Activated T-cell treated with anti-CD3 and anti-CD28 coated beads for 48 hours (primary cell): ENCODE measurements around the gene CHST15.
A peak's percentile ranks its signal among the peaks of the same experiment; 100 is the strongest.

ENCODE experiments used
- DNase-seq: peaks from one replicate; pipeline ENCODE4 v3.0.0-alpha.2; 2020; ENCODE audit warnings: low read depth

CHST15 gene

DNA sequence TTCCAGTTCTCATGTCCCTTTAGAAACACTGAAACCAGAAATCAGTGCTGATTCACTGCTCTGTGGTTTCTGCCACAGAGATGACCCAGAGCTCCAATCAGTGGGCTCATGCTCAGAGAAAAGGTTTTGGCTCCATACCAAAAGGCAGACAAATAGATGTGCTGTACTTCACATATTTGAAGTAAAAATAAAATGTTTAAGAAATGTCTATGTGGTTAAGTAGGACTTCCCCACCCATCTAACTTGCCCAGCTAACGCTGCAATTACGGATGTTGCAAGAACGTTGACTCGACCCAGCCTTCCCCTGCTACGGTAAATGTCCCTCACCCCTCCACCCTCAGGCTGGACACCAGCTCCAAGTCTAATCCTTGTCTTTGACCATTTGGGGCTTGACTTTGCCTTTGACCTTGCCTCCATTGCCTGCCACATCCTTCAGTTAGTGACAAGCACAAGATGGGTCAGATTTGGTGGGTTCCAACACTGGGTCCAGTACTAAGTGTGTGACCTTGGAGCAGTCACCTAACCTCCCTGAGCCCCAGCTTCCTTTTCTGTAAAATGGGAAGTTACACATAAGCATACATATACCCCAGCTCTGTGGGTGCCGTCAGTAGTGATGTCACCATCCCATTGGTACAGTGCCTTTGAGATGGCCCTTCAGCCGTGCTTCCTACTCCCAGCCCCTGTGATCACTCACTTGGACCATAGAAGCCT is 95.8 kb downstream of the CHST15 start:
- DNase-seq: no peak

DNA sequence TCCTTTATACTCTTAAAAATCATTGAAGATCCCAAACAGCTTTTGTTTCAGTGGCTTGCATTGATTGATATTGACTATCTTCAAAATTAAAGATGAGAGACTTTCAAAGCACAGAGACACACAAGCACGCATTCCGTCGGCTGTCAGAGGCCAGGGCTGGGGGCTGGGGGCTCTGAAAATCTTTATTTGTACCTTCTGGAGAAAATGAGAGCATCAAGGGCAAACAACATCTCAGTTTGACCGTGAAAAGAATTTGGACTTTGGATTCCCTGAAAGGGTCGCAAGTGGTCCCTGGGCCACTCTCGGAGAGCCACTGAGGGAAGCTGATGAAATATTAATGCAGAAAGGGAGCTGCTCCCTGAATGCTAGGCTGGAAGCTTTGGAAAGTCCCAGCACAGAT is 96.4 kb downstream of the CHST15 start:
- DNase-seq: no peak

DNA sequence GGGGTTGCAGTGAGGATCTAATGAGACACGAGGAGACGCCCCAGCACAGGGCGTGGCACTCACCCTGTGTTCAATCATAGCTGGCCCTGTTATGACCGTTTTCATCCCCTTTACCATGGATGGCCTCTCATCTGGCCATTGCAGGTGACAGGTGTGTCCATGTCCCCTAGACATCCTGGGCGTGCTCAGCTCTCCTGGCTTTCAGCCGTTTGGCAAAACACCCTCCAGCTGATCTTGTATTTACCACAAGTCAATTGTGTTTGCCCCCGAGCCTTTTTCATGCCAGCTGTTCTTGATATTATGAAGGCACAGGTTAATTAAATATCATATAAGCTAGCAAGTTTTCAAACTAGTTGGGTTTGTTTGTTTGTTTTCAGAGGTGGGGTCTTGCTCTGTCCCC is 97.1 kb downstream of the CHST15 start:
- no peak for DNase-seq

DNA sequence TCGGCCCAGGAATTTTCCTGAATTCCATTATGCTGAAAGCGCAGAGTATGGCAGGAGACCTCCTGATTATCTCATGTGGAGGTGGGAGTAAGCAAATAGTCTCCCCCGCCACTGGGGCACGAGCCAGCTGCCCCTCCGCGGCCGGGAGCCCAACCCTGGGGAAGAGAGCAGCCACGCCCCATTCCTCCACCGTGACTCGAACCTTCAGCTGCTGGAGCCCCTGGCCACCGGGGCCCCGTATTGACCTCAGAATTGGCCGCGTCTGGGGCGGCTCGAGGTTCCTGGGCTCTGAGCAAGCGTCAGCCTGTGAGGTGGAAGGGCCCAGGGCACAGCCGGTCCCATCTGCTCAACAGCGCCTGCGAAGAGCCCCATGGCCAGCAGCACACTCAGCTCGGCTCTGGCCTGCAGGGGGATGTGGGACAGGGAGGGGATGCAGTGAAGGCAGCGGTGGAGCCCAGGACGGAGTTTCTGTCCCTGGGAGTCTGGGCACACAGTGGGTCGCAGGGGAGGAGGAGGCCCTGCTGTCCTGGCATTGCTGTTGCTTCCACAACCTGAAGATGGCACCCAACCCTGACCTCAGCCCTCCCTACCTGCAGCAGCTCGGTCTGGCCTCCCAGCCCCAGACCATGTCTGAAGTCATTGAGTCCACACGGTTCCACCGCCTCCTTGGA is 97.8 kb downstream of the CHST15 start:
- no peak for DNase-seq

DNA sequence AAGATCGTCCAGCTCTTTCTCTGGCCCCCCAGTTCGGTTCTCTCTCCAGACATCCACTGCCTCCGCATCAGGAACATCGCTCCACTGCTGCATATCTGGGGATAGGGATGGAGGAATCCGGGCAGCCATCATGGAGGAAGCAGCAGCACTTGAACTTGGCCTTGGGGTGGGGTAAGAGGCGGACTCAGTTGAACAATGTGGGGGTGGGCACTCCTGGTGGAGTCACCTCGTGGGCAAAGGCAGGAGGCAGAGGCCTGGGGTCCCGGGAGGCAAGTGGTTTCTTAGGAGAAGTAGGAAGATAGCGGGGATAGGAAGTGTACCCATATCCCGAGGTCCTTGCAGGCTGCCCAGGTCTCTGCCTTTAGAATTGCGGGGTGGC is 98.3 kb downstream of the CHST15 start:
- no peak for DNase-seq

DNA sequence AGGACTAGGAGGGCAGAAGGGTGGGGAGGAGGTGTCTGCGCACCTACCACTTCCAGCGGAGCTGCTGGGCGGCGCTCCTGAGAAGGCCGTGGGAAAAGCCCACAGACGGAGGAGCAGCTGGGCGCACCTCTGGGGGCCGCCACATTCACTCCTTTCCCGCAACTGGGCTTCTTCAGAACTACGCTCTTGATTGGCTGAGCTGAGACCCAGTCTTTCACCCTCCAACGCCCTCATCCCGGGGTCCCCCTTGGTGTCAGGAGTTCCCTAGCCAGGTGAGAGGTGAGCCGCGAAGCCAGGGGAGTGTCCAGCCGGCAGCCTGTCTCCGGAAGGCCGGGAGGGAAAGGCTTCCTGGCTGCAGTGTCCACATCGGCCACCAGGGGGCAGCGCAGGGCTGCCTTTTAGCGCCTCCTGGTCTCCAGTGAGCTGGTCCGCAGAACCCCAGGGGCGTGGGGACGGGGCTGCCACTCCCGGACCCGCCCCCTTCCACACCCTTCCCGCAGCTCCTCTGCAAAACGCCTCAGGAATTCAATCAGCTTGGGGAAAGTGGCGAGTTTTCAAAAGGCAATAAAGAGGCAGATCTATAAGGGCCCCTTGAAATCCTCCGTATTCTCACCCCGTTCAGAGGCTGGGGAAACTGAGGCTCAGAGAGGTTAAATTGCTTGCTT is 98.8 kb downstream of the CHST15 start:
- peak; percentile 78 for DNase-seq

DNA sequence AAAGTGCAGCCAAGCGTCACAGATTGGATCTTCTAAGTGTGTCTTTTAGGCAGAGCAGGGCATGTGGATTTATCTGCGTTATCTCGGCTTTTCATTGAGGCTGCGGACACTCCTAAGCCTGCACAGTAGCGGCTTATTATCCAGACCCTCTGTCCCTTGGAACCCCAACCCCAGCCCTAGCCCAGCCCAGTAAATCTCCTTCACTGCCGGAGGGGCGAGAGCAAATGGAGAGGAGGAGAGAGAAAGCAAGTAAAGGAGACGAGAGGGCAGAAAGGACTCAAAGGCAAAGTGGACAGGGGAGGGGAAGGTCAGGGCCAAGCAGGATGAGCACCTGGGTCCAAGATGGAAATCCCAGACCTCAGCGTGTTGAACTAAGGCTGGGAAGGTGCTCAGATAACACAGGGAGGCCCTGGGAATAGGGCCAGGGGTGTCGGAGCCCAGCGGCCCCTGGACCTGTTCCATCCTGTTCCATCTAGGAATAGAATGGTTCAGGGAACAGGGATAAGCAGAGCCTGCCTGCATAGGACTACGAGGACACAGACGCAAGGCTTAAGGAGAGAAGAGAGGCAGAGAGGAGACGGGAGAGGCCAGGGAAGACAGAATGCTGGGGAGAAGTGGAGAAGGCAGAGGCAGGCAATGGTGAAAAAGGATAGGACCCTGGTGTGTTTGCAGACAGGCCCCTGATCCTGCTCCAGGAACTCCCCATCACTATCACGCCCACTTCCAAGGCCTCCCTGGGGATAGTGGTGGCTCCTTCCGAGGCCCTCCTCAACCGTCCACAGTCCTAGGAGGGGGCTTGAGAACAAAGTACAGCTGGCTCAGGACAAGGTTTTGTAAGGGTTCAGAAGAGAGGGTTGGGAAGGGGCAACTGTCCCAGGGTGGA is 99.6 kb downstream of the CHST15 start:
- DNase-seq: no peak

DNA sequence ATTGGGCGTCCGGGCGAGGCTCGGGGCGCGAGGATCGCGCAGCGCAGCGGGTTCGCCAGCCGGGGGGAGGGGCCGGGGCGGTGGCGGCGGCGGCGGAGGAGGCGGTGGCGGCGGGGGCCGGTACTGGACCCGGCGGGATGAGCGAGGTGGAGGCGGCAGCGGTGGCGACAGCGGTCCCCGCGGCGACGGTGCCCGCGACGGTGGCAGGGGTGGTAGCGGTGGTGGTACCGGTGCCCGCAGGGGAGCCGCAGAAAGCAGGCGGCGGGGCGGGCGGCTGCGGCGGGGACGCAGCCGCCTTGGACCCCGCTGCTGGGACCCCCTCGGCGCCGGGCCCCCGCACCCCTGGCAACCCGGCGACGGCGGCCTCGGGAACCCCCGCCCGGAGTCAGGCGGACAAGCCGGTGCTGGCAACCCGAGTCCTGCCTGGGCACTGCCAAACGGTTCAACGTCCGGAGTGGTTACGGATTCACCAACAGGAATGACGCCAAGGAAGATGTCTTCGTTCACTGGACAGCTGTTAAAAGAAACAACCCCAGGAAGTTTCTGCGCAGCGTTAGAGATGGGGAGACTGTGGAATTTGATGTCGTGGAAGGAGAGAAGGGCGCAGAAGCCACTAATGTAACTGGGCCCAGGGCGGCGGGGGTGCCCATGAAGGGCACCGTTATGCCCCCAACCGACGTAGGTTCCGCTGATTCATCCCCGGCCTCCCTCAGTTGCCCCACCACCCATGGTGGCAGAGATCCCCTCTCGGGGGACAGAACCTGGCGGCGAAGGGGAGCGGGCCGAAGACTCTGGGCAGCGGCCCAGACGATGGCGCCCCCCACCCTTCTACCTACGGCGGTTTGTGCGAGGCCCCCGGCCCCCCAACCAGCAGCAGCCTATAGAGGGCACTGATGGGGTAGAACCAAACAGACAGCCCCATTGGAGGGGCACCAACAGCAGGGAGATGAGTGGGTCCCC is 101.5 kb downstream of the CHST15 start:
- DNase-seq: no peak

DNA sequence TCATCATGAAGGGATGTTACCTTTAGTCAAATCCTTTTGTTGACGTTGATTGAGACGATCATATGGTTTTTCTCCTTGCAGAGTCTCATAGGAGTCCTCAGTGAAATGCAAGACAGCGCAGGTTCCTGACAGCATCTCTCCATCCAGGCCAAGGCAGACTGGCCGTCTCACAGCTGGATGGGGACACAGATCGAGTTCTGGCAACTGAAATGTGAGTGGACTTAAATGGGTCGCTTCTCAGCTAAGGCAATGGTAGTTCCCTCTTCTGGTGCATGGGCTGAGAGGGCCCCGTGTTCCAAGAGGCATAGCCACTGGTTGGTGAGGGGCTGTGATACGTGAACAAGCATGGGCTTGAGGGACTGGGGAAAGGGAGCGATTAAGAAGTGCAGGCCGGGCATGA is 102.5 kb downstream of the CHST15 start:
- no peak for DNase-seq

DNA sequence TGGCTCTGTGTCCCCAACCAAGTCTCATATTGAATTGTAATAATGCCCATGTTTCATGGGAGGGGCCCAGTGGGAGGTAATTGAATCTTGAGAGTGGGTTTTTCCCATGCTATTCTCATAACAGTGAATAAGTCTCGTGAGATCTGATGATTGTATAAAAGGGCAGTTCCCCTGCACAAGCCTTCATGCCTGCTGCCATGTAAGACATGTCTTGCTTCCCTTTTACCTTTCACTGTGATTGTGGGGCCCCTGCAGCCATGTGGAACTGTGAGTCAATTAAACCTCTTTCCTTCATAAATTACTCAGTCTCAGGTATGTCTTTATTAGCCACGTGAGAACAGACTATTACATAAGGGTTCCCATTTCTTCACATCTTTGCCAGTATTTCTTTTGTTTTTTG is 104.7 kb downstream of the CHST15 start:
- DNase-seq: no peak

DNA sequence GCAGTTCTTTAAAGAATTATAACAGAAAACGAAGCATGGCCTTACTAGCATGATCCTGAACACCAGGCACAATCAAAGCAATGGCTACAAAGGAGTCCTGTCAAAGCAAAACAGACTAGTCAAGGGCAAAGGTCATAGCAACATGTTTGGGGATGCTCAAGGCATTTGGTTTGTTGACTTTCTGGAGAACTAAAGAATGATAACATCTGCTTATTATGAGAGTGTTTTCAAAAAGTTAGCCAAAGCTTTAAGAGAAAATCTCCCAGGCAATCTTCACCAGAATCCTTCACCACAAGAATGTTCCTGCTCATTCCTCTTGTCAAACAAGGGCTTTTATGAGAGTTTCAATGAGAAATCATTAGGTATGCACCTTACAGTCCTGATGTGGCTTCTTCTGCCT is 106.7 kb downstream of the CHST15 start:
- DNase-seq: no peak

DNA sequence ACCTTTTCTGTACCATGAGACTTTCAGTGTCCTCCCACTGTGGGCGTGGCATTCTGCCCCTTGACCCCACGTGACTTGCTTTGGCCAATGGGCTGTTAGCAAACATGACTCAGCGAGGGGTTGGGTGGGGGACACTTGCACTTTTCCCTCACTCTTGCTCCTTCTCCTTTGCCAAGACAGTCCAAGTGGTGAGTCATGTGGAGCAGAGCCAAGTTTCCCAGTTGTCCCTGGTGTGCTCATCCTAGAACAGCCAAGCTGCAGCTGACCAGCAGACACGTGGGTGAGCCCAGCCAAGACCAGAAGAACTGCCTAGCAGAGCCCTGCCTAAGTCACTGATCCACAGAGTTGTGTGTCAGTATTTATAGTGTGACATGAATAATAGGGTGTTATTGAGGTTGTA is 119.0 kb downstream of the CHST15 start:
- DNase-seq: no peak

DNA sequence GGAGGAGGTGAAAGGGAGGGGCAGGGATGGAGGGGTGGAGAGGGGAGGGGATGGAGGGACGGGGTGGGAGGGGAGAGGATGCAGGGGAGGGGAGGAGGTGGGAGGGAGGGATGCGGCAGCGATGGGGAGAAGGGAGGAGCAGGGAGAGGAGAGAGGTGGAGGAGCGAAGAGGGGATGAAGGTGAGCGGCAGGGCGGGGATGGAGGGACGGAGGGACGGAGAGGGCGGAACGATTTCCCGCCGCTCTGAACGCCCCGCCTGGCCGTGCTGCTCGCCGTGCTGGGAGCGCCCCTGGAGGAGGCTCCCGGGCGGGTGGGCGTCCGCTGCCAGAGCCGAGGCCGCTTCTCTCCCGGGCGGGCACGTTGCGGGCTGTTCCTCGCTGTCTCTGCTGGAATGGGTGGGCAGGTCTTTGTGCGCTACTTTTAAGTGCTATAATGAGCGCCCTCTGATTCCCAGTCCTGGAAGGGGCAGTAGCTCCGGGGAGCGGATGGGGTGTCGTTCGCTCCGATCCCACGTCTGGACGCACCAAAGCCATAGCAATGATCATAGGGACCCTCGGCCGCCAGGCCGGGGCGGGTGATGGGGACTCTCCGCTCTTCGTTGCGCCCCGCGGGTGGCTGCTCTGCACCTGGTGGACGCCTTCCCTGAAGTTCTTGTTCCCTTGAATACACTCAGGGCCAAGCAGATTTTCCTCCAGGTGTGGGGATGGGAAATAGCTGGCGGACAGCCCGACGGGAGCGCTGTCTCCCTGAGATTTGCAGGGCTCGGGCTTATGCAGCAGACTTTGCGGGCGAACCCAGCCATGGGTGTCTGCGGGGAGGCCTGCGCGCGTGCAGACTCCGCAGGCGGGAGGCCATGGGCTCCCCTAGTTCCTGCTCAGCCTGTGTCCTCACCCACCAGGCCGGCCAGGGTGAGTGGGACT is 120.7 kb downstream of the CHST15 start:
- no peak for DNase-seq

DNA sequence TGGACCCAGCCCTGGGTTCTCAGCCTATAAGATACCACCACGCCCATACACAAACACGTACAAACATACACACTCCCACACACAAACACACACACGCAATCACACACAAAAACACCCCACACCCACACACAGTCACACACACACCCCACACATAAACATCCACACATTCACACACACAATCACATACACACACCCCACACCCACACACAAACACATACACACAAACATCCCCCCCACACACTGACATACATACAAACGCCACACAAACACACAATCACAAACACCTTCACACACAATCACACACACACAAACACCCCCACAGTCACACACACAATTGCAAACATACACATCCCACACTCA is 122.5 kb downstream of the CHST15 start:
- DNase-seq: no peak

DNA sequence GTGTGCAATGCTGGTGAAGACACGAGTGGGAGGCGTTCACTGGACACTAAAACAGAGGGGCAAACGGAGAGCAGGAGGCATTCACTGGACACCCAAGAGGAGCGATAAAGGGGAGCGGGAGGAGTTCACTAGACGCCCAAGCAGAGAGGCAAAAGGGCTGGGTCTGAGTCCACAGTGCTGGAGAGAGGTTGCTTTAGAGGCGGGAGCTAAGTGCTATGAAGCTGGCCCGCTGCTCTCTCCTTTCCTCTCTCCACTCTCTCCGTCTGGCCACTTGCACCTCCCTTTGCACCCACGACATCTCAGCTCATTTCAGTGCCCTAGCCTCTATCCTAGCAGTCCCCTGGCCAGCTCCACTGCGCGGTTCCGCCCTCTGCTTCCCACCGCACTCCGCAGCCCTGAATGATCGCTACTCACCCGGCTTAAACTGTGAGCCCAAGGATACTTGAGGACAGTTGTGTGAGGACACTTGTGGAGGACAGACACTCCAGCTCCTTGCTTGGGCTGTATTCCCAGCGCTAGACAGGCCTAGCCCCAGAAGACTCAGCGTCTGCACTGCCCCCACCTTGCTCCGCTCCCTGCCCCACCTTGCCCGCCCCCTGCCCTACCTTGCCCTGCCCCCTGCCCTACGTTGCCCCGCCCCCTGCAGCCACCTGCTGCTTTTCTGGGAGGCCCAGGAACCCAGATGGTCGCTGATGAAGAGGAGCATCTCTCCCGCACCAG is 123.0 kb downstream of the CHST15 start:
- no peak for DNase-seq

DNA sequence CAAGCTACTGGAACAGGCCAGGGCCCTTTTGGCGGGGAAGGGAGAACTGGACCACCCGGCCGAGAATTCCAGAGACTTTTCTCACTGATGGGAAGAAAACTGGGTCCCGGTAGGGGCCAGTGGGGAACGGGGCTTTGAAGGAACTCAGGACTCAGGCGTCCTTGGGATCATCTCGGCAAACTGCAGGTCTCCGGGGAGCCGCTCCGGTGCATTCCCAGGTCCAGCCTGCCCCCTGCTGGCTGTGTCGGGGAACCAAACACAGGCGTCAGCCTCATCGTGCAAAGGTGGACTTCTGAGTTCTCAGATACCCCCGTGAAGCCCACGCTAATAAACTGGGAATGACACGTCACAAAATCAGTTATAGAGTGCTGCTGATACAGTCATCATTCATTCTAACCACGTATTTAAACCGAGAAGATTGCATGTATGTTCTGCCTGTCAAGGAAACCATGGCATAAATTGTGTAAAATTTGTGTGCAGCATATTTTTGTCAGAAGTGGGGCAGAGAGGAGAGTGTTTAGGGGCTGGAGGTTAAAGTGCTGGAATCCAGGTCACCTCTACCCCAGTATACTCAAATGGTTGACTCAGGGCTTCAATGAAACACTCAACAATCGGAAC is 125.7 kb downstream of the CHST15 start:
- peak; percentile 44 for DNase-seq

DNA sequence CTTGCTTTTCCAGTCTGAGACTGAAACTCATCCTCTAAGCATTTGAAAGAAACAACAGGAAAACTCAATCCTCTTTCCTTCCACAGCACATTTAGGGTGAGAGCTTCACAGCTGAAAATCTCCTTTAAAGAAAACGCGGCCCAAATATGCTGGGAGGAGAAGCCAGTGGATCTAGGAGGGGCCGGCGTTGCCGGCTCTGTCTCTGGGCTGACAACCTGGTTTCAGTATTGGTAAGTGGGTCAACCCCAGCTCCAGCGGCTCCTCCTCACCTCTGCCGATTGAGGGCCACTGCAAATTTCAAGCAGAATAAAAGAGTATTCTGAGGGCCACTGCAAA is 126.5 kb downstream of the CHST15 start:
- DNase-seq: no peak

DNA sequence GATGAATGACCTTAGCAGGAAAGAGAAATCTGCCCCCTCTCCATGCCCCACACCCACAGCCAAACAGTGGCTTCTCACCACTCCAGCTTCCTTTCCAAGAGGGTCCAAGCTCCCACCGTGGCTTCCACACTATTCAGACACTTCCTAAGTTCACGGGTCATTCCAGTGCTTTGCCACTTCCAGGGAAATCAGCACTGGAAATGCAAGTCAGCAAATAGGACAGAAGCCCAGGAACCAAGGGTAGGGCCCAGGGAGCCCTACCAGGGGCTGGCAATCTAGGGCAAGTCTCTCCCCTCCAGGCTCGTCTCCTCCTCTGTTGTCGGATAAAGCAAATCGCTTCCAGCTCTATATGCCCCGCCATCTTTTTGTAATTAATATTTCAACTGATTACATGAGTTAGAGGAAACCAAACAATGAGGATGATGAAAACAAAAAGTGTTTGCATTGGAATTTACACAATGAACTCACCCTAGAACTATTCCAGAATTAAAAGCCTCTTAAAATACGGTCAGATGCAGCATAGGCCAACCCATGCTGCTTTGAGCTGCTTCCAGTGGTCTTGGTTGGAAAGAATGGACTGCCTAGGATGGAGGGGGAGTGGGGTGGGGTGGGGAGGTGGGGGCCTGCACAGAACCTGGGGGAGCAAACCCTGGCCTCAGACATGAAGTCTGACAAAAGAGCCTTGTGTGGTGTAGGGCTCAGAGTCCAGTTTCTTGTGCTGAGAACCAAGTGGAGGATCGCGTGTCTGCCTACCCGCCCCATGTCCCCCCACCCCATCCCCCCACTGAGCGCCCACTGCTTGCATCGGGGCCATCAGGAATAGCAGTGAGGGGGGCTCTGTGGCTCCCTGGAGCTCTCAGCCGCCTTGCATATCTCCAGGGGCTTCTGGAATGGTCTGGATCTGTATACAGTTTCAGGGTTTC is 127.2 kb downstream of the CHST15 start:
- no peak for DNase-seq
